ENCODE data around the gene CYP39A1. TPM values are rescaled to one million over a fixed set of nuclear protein-coding genes. Genes with fewer than 3 reads are reported as not detected.
"Not testable (repeated sequence)": the region's sequence is repeated elsewhere in the genome, so short reads cannot be mapped to it uniquely, and the experiment has no call there.

The CYP39A1 gene
- total RNA-seq, 4 donors from 2014 or later, result 3.1 to 18.9 (median 3.9) TPM

DNA sequence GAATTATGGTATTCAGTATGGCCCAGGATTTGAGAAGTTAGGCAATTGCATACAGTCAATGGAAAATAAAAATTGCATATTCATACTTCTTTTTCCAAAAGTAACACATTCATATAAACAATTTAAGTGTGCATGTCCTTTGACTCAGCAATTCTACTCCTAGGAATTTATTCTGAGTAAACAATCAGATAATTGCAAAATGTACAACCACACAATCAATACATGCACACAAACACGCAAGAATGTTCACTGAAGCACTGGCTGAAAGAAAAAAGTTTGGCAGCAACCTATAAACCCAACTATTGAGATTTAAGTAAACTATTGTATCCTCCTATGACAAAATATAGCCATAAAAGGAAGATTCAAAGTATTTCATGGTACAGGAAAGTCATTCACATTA lies 1.6 kb downstream of the CYP39A1 start:
- H3K4me1 ChIP-seq, result no peaks in the 10 kb centered on the region
- intact Hi-C loops (cut with DNase I; ENCODE audit: low total_unique reads), result no loop called here
- no peaks in the 10 kb centered on the region for H3K9me3 ChIP-seq
- H3K27me3 ChIP-seq, result no peaks in the 10 kb centered on the region
- H3K36me3 ChIP-seq, result no peaks in the 10 kb centered on the region
- TF ChIP-seq, protein P1, sequence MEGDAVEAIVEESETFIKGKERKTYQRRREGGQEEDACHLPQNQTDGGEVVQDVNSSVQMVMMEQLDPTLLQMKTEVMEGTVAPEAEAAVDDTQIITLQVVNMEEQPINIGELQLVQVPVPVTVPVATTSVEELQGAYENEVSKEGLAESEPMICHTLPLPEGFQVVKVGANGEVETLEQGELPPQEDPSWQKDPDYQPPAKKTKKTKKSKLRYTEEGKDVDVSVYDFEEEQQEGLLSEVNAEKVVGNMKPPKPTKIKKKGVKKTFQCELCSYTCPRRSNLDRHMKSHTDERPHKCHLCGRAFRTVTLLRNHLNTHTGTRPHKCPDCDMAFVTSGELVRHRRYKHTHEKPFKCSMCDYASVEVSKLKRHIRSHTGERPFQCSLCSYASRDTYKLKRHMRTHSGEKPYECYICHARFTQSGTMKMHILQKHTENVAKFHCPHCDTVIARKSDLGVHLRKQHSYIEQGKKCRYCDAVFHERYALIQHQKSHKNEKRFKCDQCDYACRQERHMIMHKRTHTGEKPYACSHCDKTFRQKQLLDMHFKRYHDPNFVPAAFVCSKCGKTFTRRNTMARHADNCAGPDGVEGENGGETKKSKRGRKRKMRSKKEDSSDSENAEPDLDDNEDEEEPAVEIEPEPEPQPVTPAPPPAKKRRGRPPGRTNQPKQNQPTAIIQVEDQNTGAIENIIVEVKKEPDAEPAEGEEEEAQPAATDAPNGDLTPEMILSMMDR (IDR thresholded peaks at IDR 0.05), result no peak
- TF ChIP-seq POLR2A (IDR thresholded peaks at IDR 0.05), result no peak
- H3K4me3 ChIP-seq, result peak overlapping the region in 1 of 2 donors; percentile 71
- no peak for DNase-seq
- no peak overlapping the region for H3K27ac ChIP-seq

DNA sequence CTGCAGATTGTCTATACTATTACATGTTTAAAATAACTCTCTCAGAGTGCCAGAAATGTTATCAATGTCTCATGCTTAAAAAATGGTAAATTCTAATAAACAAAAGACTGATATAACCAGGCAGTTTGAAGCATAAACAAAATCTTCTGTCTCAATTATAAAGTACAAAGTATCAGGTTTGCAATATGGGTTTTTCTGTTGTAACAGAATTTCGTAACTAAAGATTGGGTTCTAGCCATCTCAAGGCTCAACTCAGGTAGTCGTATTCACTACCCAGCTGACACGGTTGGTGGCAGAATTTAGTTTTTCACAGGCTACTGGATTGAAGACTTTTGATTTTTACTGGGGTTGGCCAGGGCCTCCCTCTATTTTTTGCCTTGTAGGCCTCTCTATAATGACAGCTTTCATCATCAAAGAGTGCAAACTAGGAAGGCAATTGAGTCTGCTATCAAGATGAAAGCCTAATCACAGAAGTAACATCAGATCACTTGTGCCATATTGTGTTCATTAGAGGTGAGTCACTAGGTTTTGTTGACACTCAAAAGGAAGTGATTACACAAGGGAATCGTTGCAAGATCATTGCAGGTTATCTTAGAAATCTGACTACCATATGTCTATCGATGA lies 3.6 kb downstream of the CYP39A1 start:
- no peaks in the 10 kb centered on the region for H3K27me3 ChIP-seq
- intact Hi-C loops (cut with DNase I; ENCODE audit: low total_unique reads), result no loop called here
- H3K9me3 ChIP-seq, result no peaks in the 10 kb centered on the region
- no peaks in the 10 kb centered on the region for H3K4me1 ChIP-seq
- H3K4me3 ChIP-seq, result no peak overlapping the region
- TF ChIP-seq POLR2A (IDR thresholded peaks at IDR 0.05), result no peak
- TF ChIP-seq, protein P1 (IDR thresholded peaks at IDR 0.05), result no peak
- no peaks in the 10 kb centered on the region for H3K36me3 ChIP-seq
- DNase-seq, result no peak
- H3K27ac ChIP-seq, result no peak overlapping the region

DNA sequence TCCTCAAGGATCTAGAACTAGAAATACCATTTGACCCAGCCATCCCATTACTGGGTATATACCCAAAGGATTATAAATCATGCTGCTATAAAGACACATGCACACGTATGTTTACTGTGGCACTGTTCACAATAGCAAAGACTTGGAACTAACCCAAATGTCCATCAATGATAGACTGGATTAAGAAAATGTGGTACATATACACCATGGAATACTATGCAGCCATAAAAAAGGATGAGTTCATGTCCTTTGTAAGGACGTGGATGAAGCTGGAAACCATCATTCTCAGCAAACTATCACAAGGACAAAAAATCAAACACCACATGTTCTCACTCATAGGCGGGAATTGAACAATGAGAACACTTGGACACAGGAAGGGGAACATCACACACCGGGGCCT lies 4.5 kb downstream of the CYP39A1 start:
- intact Hi-C loops (cut with DNase I; ENCODE audit: low total_unique reads); H3K27ac ChIP-seq; H3K36me3 ChIP-seq; H3K4me1 ChIP-seq; H3K9me3 ChIP-seq; H3K27me3 ChIP-seq; H3K4me3 ChIP-seq; DNase-seq: not testable (repeated sequence)

DNA sequence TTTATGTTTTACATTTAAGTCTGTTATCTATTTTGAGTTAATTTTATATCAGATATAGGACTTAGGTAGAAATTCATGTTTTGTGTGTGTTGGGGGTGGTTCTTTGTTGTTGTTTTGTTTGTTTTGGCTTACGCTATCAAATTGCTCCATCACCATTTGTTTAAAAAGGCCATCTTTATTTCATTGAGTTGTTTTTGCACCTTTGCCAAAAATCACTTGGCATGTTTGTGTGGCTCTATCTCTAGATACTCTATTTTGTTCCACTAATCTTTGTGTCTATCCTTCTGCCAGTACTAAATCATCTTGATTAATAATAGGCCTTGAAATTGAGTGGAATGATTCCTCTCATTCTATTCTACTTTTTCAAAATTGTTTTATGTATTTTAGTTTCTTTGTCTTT lies 7.4 kb downstream of the CYP39A1 start:
- Histone ChIP-seq H3K36me3 (no peaks in the 10 kb centered on the region), H3K4me1 (no peaks in the 10 kb centered on the region), H3K9me3 (no peaks in the 10 kb centered on the region), H3K4me3 (no peak overlapping the region), H3K27me3 (no peaks in the 10 kb centered on the region), H3K27ac (no peak overlapping the region)
- DNase-seq, result no peak
- intact Hi-C loops (cut with DNase I; ENCODE audit: low total_unique reads), result no loop called here
- no peak for TF ChIP-seq POLR2A (IDR thresholded peaks at IDR 0.05)
- TF ChIP-seq, protein P1 (IDR thresholded peaks at IDR 0.05), result no peak

- intact Hi-C loops (cut with DNase I; ENCODE audit: low total_unique reads), result no loop called here
- no peaks in the 10 kb centered on the region for H3K27me3 ChIP-seq
- H3K9me3 ChIP-seq, result no peaks in the 10 kb centered on the region
- no peak overlapping the region for H3K27ac ChIP-seq
- no peak overlapping the region for H3K4me3 ChIP-seq
- DNase-seq, result no peak
- TF ChIP-seq, protein P1 (IDR thresholded peaks at IDR 0.05), result no peak
- TF ChIP-seq POLR2A (IDR thresholded peaks at IDR 0.05), result no peak
- H3K36me3 ChIP-seq, result no peaks in the 10 kb centered on the region
- H3K4me1 ChIP-seq, result no peaks in the 10 kb centered on the region
These were observed 9.5 kb downstream of the CYP39A1 start for GRCh38 chr6:46642928-46643751.
